HG02943 (cell line): ENCODE results near the gene COPA.

Experiments used
- ATAC-seq: cut with Tn5 transposase; IDR thresholded peaks from one replicate; pipeline ENCODE4 v1.9.1; 2021; ENCODE audit warnings: mild to moderate bottlenecking, low read depth, moderate library complexity; ENCODE audit not compliant: unreplicated experiment

The COPA gene

GRCh38 chr1:160284220-160284781, 58.7 kb downstream of the COPA start:
- ATAC-seq: no peak

GRCh38 chr1:160282807-160283206, 60.2 kb downstream of the COPA start:
- no peak for ATAC-seq

GRCh38 chr1:160277987-160278386, 65.1 kb downstream of the COPA start:
- no peak for ATAC-seq

- no peak for ATAC-seq
Observed at GRCh38 chr1:160277330-160277729, 65.7 kb downstream of the COPA start.

GRCh38 chr1:160271025-160271424, 72.0 kb downstream of the COPA start:
- ATAC-seq: no peak

- no peak for ATAC-seq
Observed at GRCh38 chr1:160267284-160267991, 75.6 kb downstream of the COPA start.

- ATAC-seq: no peak
Observed at GRCh38 chr1:160264795-160265307, 78.2 kb downstream of the COPA start.

GRCh38 chr1:160261893-160262794, 80.9 kb downstream of the COPA start, which contains the start of gene DCAF8:
Gene DCAF8, minus strand, starts transcription at chr1:160262549. Its CDS starts 18,541 bp downstream, at chr1:160244008.
- peak; percentile 84 for ATAC-seq

GRCh38 chr1:160261556-160261892, 81.5 kb downstream of the COPA start:
- no peak for ATAC-seq

- no peak for ATAC-seq
Observed at GRCh38 chr1:160260406-160261382, 82.4 kb downstream of the COPA start.

- no peak for ATAC-seq
Observed at GRCh38 chr1:160258177-160258798, 84.8 kb downstream of the COPA start.

GRCh38 chr1:160257411-160258015, 85.5 kb downstream of the COPA start:
- ATAC-seq: no peak

- ATAC-seq: no peak
Observed at GRCh38 chr1:160256396-160257046, 86.5 kb downstream of the COPA start.

- no peak for ATAC-seq
Observed at GRCh38 chr1:160255781-160256300, 87.2 kb downstream of the COPA start.

GRCh38 chr1:160251687-160252526, 91.1 kb downstream of the COPA start:
- ATAC-seq: no peak

- no peak for ATAC-seq
Observed at GRCh38 chr1:160251011-160251410, 92.0 kb downstream of the COPA start.

- no peak for ATAC-seq
Observed at GRCh38 chr1:160247053-160247452, 96.0 kb downstream of the COPA start.

- ATAC-seq: no peak
Observed at GRCh38 chr1:160245434-160245833, 97.6 kb downstream of the COPA start.
